Testis (tissue), 3 donors: ENCODE results near the gene ANO10. TPM values are rescaled to one million over a fixed set of nuclear protein-coding genes. Genes with fewer than 3 reads are reported as not detected.

ENCODE experiments used
- DNase-seq: peaks from one replicate; pipeline ENCODE4 v3.0.0-alpha.2; 2019
- H3K27ac ChIP-seq, 2 donors: fragments of 200-600 bp; sonication (generic); one replicate each; pipeline ENCODE4 v1.5.1; 2019
- H3K27me3 ChIP-seq: fragments of 200-600 bp; sonication (generic); one replicate; pipeline ENCODE4 v1.5.1; 2019
- H3K36me3 ChIP-seq: fragments of 200-600 bp; sonication (generic); one replicate; pipeline ENCODE4 v1.5.1; 2017; ENCODE audit warnings: low read depth; ENCODE audit errors: missing control alignments
- H3K4me1 ChIP-seq: fragments of 200-600 bp; sonication (generic); one replicate; pipeline ENCODE4 v1.5.1; 2019
- H3K4me3 ChIP-seq, 2 donors: fragments of 200-600 bp; sonication (generic); one replicate each; pipeline ENCODE4 v1.5.1; 2017 to 2019
- H3K9me3 ChIP-seq: fragments of 200-600 bp; sonication (generic); one replicate; pipeline ENCODE4 v1.5.1; 2017
- CTCF ChIP-seq, 3 experiments: fragments of 450-650 bp in 2 of 3; fragments of 200-600 bp in 1 of 3; sonication (generic) in 1 of 3; IDR thresholded peaks; one replicate each; pipeline ENCODE4 v1.5.1; 2016 to 2019; ENCODE audit warnings: antibody characterized with exemption in 3 of 3, mild to moderate bottlenecking in 2 of 3, moderate library complexity in 1 of 3
- POLR2A ChIP-seq: fragments of 450-650 bp; IDR thresholded peaks from one replicate; pipeline ENCODE4 v1.6.1; 2017; ENCODE audit warnings: antibody characterized with exemption, mild to moderate bottlenecking, moderate library complexity
- WGBS, 2 donors: methylation state at CpG; one replicate each; pipeline ENCODE4 v1.1.5; 2018; 5-methylcytosine and 5-hydroxymethylcytosine counted together
- intact Hi-C: fragments of 100-400 bp; cut with DNase I; formaldehyde crosslinking; loops from one replicate; pipeline ENCODE4 v1.15.1; 2023; ENCODE audit warnings: low total_unique reads
- polyA plus RNA-seq: library from polyadenylated mRNA; stranded (reverse); fragments of 350-450 nt; fragmentation: Illumina TruSeq; extraction: RNeasy Lipid Tissue Mini Kit (QIAGEN cat#74804); gene quantifications from one replicate; pipeline ENCODE4 v1.2.3, GENCODE V29; 2014; ENCODE audit warnings: low read depth, low replicate concordance; ENCODE audit not compliant: insufficient read depth
- total RNA-seq, 2 donors: library from RNA; depleted of rRNA; stranded (reverse); fragments of >200 nt; gene quantifications; one replicate each; pipeline ENCODE4 v1.2.3, GENCODE V29; 2016

The ANO10 gene
- total and polyA plus RNA-seq, 3 donors from 2014 or later = 19.9 to 26.3 (median 25.0) TPM

- H3K4me1 ChIP-seq = no peaks in the 10 kb centered on the region
- intact Hi-C loops = no loop called here
- WGBS, 2 donors = 95 to 100% methylated on average over 2 to 3 of the region's 3 CpGs
Observed at GRCh38 chr3:43371494-43371893, 250.3 kb downstream of the ANO10 start.

GRCh38 chr3:43370293-43370980 lies 251.4 kb downstream of the ANO10 start:
- DNase-seq = no peak
- no peaks in the 10 kb centered on the region for H3K27me3 ChIP-seq
- H3K9me3 ChIP-seq = no peaks in the 10 kb centered on the region
- 72 to 81% methylated on average over 6 of the region's 6 CpGs for WGBS, 2 donors
- no peaks in the 10 kb centered on the region for H3K36me3 ChIP-seq
- no peak overlapping the region for H3K27ac ChIP-seq
- H3K4me1 ChIP-seq = no peaks in the 10 kb centered on the region
- TF ChIP-seq POLR2A (no peak), CTCF (IDR thresholded peaks at IDR 0.05) (no peak)
- no peak overlapping the region for H3K4me3 ChIP-seq
- intact Hi-C loops = no loop called here

More at GRCh38 chr3:43371494-43371893, 250.3 kb downstream of the ANO10 start:
- no peak overlapping the region for H3K27ac ChIP-seq
- TF ChIP-seq POLR2A (no peak), CTCF (IDR thresholded peaks at IDR 0.05) (no peak)
- H3K36me3 ChIP-seq = no peaks in the 10 kb centered on the region
- no peaks in the 10 kb centered on the region for H3K9me3 ChIP-seq
- no peaks in the 10 kb centered on the region for H3K27me3 ChIP-seq
- no peak overlapping the region for H3K4me3 ChIP-seq
- DNase-seq = no peak

GRCh38 chr3:43369404-43370292 lies 252.2 kb downstream of the ANO10 start:
- intact Hi-C loops = no loop called here
- H3K4me3 ChIP-seq = no peak overlapping the region
- no peaks in the 10 kb centered on the region for H3K27me3 ChIP-seq
- no peaks in the 10 kb centered on the region for H3K36me3 ChIP-seq
- H3K4me1 ChIP-seq = no peaks in the 10 kb centered on the region
- H3K27ac ChIP-seq = no peak overlapping the region
- H3K9me3 ChIP-seq = no peaks in the 10 kb centered on the region
- DNase-seq = no peak
- 85 to 89% methylated on average over 8 of the region's 8 CpGs for WGBS, 2 donors
- TF ChIP-seq POLR2A = no peak
- TF ChIP-seq CTCF (IDR thresholded peaks at IDR 0.05) = no peak

GRCh38 chr3:43366885-43367284 lies 254.9 kb downstream of the ANO10 start:
- Histone ChIP-seq H3K4me3 (no peak overlapping the region), H3K27ac (no peak overlapping the region), H3K36me3 (no peaks in the 10 kb centered on the region), H3K4me1 (no peaks in the 10 kb centered on the region), H3K9me3 (no peaks in the 10 kb centered on the region), H3K27me3 (no peaks in the 10 kb centered on the region)
- intact Hi-C loops = no loop called here
- 88 to 92% methylated on average over 5 to 9 of the region's 9 CpGs for WGBS, 2 donors
- TF ChIP-seq POLR2A = no peak
- no peak for TF ChIP-seq CTCF (IDR thresholded peaks at IDR 0.05)
- no peak for DNase-seq
